ENCODE measurements around the gene COL20A1. TPM values are rescaled to one million over a fixed set of nuclear protein-coding genes. Genes with fewer than 3 reads are reported as not detected.

The COL20A1 gene
- total RNA-seq, 1 experiment from 2014 or later: 2.3 TPM

DNA sequence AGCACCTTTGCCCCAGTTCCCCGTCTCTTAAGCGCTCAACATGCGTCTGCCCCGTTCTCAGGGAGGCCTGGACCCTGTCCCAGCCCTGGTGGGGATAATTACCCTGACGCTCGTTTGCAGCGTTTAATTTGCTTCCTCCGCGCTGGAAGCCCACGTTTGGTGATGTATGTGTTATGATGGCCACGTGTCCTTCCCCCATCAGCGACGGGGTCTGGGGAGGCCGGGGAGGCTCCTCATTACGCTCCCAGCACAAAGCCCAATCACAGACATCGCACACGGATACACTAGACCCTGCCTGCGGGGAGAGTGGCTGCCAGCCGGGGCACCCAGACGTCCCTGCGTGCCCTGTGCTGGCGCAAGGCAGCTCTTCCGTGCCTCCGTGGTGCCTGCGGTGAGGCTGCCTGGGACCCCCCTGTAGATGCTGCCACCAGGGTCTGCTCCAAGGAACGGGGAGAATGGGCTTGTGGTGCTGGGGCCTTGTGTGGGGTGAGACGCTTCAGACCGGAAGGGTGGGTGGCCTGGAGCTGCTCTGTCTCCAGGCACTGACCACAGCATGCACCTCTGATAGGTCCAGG is 78.4 kb downstream of the COL20A1 start:
- Histone ChIP-seq H2BK12ac (ENCODE audit: insufficient read length, low read depth, low read length) (no peak overlapping the region), H3K9me3 (ENCODE audit: control insufficient read depth, low read depth, low read length) (no peaks in the 10 kb centered on the region), H4K20me1 (ENCODE audit: control insufficient read depth, insufficient read depth, insufficient read length) (peaks cover 2% of the 10 kb centered on the region), H2AK5ac (ENCODE audit: insufficient read length, low read length) (no peak overlapping the region), H2BK20ac (ENCODE audit: low read depth, low read length, poor library complexity, severe bottlenecking) (no peak overlapping the region), H3K4me1 (ENCODE audit: insufficient read depth, low read length) (no peaks in the 10 kb centered on the region), H2BK120ac (ENCODE audit: low read depth, low read length, poor library complexity, severe bottlenecking) (no peak overlapping the region), H3K9ac (ENCODE audit: extremely low read depth, insufficient read length, low read length) (no peak overlapping the region), H3K14ac (ENCODE audit: insufficient read depth, low read length) (no peak overlapping the region; the same call in 1 of the 2 replicates), H2BK15ac (ENCODE audit: low read depth, low read length) (no peak overlapping the region), H3K23ac (ENCODE audit: insufficient read length, low read depth, low read length) (no peak overlapping the region), H3K23me2 (ENCODE audit: insufficient read length, low read depth, low read length, poor library complexity, severe bottlenecking) (no peaks in the 10 kb centered on the region), H3K27ac (ENCODE audit: insufficient read length, low read depth, low read length) (no peak overlapping the region), H3K79me2 (ENCODE audit: insufficient read depth, low read length) (no peaks in the 10 kb centered on the region), H3K4ac (ENCODE audit: low read depth, low read length) (no peak overlapping the region), H3K27me3 (ENCODE audit: insufficient read depth, low read length) (no peaks in the 10 kb centered on the region), H2AFZ (ENCODE audit: low read length) (no peak overlapping the region), H3T11ph (ENCODE audit: low read length) (no peak overlapping the region), H4K8ac (replicated peaks; ENCODE audit: insufficient read length, low read depth, low read length) (no peak overlapping the region), H3K4me2 (ENCODE audit: insufficient read depth, insufficient read length, low read length) (no peak overlapping the region), H3K18ac (ENCODE audit: insufficient read length, low read depth, low read length) (no peak overlapping the region), H2BK5ac (ENCODE audit: insufficient read length, low read length) (no peak overlapping the region), H4K5ac (ENCODE audit: insufficient read length, low read depth, low read length) (no peak overlapping the region), H3K79me1 (ENCODE audit: insufficient read depth, low read depth, low read length, poor library complexity, severe bottlenecking) (no peaks in the 10 kb centered on the region), H3K56ac (ENCODE audit: insufficient read length, low read depth, low read length) (no peak overlapping the region), H4K91ac (ENCODE audit: insufficient read length, low read depth, low read length) (no peak overlapping the region)
- TF ChIP-seq, protein P1, sequence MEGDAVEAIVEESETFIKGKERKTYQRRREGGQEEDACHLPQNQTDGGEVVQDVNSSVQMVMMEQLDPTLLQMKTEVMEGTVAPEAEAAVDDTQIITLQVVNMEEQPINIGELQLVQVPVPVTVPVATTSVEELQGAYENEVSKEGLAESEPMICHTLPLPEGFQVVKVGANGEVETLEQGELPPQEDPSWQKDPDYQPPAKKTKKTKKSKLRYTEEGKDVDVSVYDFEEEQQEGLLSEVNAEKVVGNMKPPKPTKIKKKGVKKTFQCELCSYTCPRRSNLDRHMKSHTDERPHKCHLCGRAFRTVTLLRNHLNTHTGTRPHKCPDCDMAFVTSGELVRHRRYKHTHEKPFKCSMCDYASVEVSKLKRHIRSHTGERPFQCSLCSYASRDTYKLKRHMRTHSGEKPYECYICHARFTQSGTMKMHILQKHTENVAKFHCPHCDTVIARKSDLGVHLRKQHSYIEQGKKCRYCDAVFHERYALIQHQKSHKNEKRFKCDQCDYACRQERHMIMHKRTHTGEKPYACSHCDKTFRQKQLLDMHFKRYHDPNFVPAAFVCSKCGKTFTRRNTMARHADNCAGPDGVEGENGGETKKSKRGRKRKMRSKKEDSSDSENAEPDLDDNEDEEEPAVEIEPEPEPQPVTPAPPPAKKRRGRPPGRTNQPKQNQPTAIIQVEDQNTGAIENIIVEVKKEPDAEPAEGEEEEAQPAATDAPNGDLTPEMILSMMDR (conservative IDR thresholded peaks at IDR 0.05): no peak
- peak overlapping the region in 2 of 3 experiments; percentile 39 to 44; a peak in 1 of 7 replicates for H3K27ac Mint-ChIP-seq
- no peak overlapping the region for H3K4me3 Mint-ChIP-seq
- peaks cover 9 to 19% of the 10 kb centered on the region in 2 experiments for H3K4me1 Mint-ChIP-seq
- H3K27me3 Mint-ChIP-seq (ENCODE audit: low read depth): peaks cover 3% of the 10 kb centered on the region; the same call in 1 of the 2 replicates
- DNase-seq: no peak
- no peaks in the 10 kb centered on the region for H3K9me3 Mint-ChIP-seq
- no CpG with 5 or more reads among the region's 28 CpGs for WGBS (ENCODE audit: extremely low coverage, insufficient read length, low lambda C conversion rate)
- no peaks in the 10 kb centered on the region for H3K36me3 Mint-ChIP-seq (ENCODE audit: insufficient read depth in 1 of 3, low read depth in 3 of 3)

All from H9 (cell line).